IPS-20b (cell line): ENCODE measurements around the gene CAMKV.
A peak's percentile ranks its signal among the peaks of the same experiment; 100 is the strongest.

Source experiments
- H3K27ac ChIP-seq: one replicate; pipeline ENCODE4 v1.5.1; 2013; ENCODE audit warnings: low read length
- H3K27me3 ChIP-seq: 2 replicates; pipeline ENCODE4 v1.6.1; 2013; ENCODE audit warnings: mild to moderate bottlenecking, low read length, inconsistent platforms; ENCODE audit not compliant: insufficient read depth
- H3K36me3 ChIP-seq: 2 replicates; pipeline ENCODE4 v1.6.1; 2013; ENCODE audit warnings: low read depth, mild to moderate bottlenecking, inconsistent platforms, low read length, moderate library complexity; ENCODE audit not compliant: insufficient read depth
- H3K4me1 ChIP-seq: 2 replicates; pipeline ENCODE4 v1.6.1; 2013; ENCODE audit warnings: mild to moderate bottlenecking, control low read depth, inconsistent platforms, low read length, moderate library complexity; ENCODE audit not compliant: insufficient read depth
- H3K4me3 ChIP-seq: 2 replicates; pipeline ENCODE4 v1.5.1; 2013; ENCODE audit warnings: mild to moderate bottlenecking, low read length, inconsistent platforms
- H3K9ac ChIP-seq: 2 replicates; pipeline ENCODE4 v1.6.1; 2013; ENCODE audit warnings: low read depth, mild to moderate bottlenecking, inconsistent platforms, low read length, moderate library complexity
- H3K9me3 ChIP-seq: 2 replicates; pipeline ENCODE4 v1.6.1; 2013; ENCODE audit warnings: mild to moderate bottlenecking, low read depth, low read length, inconsistent platforms; ENCODE audit not compliant: insufficient read depth

CAMKV gene

DNA sequence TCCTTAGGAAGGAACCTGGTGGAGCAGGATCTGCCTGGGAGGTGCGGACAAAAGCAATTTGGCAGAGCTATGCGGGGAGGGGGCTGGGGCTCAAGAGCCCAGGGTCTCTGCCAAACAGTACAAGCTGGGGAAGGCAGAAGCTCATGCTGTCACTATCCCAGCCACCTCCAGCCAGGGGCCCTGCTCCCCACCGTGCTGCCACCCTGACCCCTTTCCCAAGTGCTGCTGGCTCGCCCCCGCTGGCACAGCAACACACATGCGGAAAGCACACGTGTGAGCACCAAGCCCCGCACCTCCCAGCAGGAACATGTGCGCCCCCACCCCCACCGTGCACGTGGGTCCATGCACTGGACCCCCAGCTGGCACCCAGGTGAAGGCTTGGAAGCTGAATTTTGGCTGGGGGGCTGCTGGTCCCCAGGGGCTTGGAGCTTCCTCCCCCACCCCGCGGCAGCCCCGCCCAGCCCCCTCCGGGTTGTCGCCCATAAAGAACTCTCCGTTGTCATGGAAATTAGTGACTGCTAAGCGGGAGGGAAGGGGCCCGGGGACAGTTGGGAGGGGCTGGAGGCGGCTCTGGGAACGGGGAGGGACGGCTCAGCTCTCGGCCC, 742 bp downstream of the CAMKV start:
- H3K9ac ChIP-seq: peak overlapping the region; percentile 79; the same call in 1 of the 2 replicates
- peak overlapping the region; percentile 80 for H3K4me3 ChIP-seq
- H3K27me3 ChIP-seq: peaks cover 21% of the 10 kb centered on the region
- peak overlapping the region; percentile 18 for H3K27ac ChIP-seq
- H3K36me3 ChIP-seq: no peaks in the 10 kb centered on the region
- H3K9me3 ChIP-seq: no peaks in the 10 kb centered on the region
- peaks cover 28% of the 10 kb centered on the region for H3K4me1 ChIP-seq

DNA sequence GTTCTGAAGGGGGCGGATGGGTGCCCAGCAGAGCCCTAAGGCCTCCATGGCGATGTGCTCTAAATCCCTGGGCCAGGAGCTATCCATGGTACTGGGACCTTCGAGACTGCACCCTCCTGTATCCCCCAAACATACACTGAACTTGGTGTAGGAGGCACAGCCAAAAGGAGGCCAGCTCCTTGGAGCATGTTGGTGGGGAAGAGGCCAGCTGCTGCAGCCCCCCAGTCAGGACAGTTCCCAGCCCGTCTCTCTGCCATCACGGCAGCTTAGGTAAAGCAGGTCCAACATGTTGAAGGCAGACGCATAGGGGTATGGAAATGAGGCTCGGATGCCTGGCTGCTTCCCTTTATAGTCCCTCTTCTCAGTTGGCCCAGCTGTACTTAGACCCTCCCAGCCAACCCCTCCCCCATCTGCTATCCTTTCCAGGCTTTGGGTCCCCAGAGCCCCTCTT, 1.8 kb downstream of the CAMKV start:
- Histone ChIP-seq H3K36me3 (no peaks in the 10 kb centered on the region), H3K27ac (no peak overlapping the region), H3K27me3 (peaks cover 21% of the 10 kb centered on the region), H3K4me3 (peak overlapping the region; percentile 80; the same call in 1 of the 2 replicates), H3K9me3 (no peaks in the 10 kb centered on the region), H3K4me1 (peaks cover 28% of the 10 kb centered on the region), H3K9ac (no peak overlapping the region; the same call in 1 of the 2 replicates)

DNA sequence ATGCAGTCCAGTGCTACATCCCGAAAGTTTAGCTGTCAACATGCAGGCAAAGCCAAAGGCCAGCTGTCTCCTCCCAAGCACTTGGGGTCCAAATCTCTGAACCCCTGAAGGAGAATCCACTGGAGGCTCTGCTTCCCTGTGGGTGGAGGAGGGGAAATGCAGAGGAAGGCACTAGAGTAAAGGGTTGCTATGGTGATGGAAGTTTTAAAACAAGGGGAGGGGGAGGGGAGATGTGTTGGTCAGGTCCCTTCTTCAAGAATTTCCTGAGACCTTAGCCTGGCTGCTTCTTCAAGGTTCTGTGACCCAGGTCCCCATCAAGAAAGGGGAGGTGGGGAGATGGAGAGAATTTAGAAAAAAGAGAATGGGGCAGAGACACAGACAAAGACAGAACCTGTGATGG, 2.3 kb downstream of the CAMKV start:
- Histone ChIP-seq H3K36me3 (no peaks in the 10 kb centered on the region), H3K27me3 (peaks cover 21% of the 10 kb centered on the region), H3K4me3 (peak overlapping the region; percentile 80; the same call in 1 of the 2 replicates), H3K4me1 (peaks cover 28% of the 10 kb centered on the region), H3K9ac (no peak overlapping the region), H3K27ac (no peak overlapping the region), H3K9me3 (no peaks in the 10 kb centered on the region)

DNA sequence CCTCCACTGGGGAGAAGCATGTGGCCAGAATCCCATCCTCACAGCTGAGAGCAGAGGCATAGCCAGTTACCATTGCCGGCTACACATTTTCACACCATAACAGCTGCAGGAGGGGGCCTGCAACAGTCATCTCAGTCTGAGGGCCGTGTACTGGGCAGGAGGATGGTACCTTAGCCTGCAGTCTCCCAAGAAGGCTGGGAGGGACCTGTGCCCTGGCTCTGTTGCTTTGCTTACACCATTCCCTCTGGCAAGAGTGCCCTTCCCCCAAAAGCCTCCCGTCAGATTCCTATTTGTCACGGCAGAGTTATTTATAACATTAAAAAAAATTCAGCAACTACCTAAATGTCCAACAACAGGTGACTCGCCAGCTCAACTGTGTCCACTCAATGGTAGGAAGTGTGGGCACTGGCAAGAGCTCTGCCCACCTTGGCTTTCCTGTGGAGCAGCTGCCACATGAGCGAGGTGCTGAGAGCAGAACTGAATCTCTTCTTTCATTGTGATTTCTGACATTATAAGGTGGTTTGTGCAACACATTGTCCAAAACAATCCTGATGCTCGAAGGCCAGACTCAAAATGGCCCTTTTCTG, 4.4 kb downstream of the CAMKV start:
- H3K9me3 ChIP-seq: no peaks in the 10 kb centered on the region
- peak overlapping the region; percentile 30; the same call in 1 of the 2 replicates for H3K9ac ChIP-seq
- peaks cover 5% of the 10 kb centered on the region for H3K27me3 ChIP-seq
- peaks cover 28% of the 10 kb centered on the region for H3K4me1 ChIP-seq
- no peak overlapping the region for H3K4me3 ChIP-seq
- H3K36me3 ChIP-seq: peaks cover 11% of the 10 kb centered on the region; the same call in 1 of the 2 replicates
- no peak overlapping the region for H3K27ac ChIP-seq

DNA sequence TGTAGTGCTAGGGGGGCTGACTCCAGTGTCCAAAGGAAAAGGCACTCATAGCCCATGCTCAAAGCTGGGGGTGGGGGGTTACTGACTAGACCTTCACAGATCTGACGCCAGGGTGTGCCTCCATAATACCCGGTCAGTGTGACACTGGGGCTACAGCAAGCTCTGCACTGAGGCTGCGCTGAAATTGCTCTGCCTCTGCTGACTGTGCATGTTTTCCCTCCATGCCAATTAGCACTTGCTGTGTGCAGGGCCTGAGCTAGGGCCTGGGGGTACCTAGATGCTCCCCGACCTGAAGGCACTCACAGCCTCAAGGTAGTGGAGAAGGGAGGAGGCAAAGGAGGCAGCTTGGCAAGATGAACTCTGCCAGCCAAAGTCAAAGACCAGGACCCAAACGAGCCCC, 5.2 kb downstream of the CAMKV start:
- Histone ChIP-seq H3K27me3 (no peaks in the 10 kb centered on the region), H3K9ac (peak overlapping the region; percentile 0; the same call in 1 of the 2 replicates), H3K4me1 (peaks cover 26% of the 10 kb centered on the region), H3K27ac (no peak overlapping the region), H3K4me3 (no peak overlapping the region), H3K36me3 (peaks cover 18% of the 10 kb centered on the region), H3K9me3 (no peaks in the 10 kb centered on the region)

DNA sequence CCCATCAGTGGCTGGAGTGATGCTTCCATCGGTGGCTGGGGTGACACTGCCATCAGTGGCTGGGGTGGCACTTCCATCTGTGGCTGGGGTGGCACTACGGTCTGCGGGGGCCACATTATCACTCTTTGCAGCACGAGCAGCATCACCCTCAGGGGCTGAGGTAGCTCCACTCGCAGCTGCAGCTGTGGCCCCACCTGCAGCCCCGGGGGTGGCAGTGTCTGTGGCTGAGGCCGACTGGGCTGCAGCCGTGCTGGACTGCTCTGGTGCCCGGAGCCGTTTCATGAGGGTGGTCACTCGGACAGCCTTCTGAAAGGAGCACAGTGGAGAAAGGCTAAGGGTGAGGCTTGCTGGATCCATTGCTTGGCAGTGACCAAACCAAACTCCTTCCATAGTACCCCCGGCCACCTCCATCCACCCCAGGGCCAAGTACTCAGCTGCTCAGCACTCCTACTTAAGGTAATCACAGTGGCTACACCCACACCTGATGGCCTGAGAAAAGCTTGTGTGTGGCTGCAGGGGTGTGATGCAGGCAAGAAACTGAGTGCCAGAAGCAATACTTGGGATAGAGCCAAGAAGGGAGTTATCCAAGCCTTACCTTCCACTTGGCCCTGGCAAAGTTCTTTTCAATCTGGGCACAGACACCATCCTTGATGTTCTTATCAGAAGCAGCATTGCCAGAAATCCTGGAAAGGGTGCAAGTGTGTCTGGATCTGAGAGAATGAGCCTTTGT, 10.0 kb downstream of the CAMKV start:
- H3K4me3 ChIP-seq: no peak overlapping the region
- no peaks in the 10 kb centered on the region for H3K27me3 ChIP-seq
- H3K4me1 ChIP-seq: peaks cover 9% of the 10 kb centered on the region
- H3K9ac ChIP-seq: no peak overlapping the region
- no peaks in the 10 kb centered on the region for H3K9me3 ChIP-seq
- H3K27ac ChIP-seq: no peak overlapping the region
- peaks cover 30% of the 10 kb centered on the region for H3K36me3 ChIP-seq

DNA sequence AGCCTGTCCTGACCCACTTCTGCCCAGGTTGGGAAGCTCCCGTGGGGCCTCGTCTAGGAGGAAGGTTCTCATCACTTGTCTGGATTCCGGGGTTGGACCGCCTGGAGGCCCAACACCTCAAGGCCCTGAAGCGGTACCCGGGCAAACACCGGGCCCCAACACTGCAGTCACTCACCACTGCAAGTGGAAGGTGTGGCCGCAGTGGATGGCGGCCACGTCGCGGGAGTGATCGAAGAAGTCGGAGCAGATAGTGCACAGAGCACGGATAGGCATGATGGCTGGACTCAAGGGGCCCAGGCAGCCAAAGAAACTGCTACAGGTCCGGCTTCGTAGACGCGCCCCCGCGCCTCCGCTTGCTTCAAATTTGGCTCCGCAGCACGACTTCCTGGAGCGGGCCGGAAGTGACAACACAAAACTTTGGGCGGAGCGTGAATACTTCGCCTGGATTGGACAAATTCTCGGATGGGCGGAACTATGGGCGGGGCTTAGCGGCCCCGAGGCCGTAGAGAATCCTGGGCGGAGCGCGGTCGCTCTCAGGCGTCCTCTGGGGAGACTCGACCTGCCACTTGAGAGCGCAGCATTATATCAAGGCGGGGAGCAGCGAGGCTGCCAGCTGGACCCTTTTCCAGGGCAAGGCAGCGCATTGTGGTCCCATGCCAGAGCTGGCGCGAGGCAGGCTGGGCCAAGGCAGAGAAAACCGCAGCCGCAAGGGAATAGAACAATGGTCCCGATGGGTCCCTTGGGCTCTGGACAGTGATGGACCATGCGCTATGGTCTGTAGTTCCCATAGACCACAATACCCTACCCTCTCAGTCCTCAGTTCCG, 13.3 kb downstream of the CAMKV start, which contains the start of gene TRAIP:
TRAIP (minus strand) TSS at position 384 of the 825 bp plus-strand sequence; CDS start at position 273, 111 bp downstream.
- Histone ChIP-seq H3K27me3 (no peaks in the 10 kb centered on the region), H3K27ac (peak within 1 kb of the TSS; percentile 0), H3K9me3 (no peaks in the 10 kb centered on the region), H3K4me3 (peak within 1 kb of the TSS; percentile 98), H3K9ac (peak within 1 kb of the TSS; percentile 90), H3K36me3 (peaks cover 29% of the 10 kb centered on the region), H3K4me1 (peaks cover 4% of the 10 kb centered on the region)

DNA sequence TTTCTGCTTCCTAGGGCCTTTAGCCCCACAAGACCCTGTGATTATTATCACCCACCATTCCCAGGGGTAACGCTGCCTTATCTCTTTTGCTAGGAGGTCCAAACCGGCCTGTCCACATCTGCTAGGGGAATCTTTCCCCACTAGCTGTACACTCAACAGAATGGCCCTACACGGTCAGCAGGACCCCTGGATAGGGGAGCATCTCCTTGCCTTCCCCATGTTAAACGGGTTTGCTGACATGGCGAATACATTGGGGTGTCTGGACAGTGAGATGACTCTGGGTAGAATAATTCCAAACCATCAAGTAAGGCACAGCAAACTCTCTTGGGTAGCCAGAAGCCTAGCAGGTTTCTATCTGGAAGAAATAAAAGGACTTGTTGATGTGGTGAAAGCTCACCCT, 14.0 kb downstream of the CAMKV start:
- Histone ChIP-seq H3K27me3 (no peaks in the 10 kb centered on the region), H3K4me1 (peaks cover 4% of the 10 kb centered on the region), H3K27ac (no peak overlapping the region), H3K9me3 (no peaks in the 10 kb centered on the region), H3K9ac (peak overlapping the region; percentile 90), H3K4me3 (peak overlapping the region; percentile 98), H3K36me3 (peaks cover 23% of the 10 kb centered on the region)

DNA sequence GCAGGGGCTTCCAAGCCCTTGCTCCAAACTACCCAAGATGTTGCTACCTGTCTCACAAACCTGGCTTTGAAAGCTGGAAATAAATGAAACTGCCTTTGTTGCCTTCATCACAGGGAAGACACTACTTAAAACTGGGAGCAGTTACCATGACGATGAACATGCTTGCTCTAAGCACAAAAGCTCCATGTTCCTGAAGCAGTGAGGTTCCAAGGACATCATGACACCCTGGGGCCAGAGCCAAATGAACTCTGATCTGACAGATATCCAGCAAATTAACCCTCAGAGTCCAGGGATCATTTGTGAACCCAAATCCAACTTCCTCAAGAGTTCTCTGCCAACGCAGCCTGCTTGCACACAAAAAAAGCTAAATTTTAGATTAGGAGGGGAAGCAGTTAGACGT, 24.0 kb downstream of the CAMKV start:
- peaks cover 66% of the 10 kb centered on the region for H3K36me3 ChIP-seq
- no peaks in the 10 kb centered on the region for H3K4me1 ChIP-seq
- no peak overlapping the region for H3K9ac ChIP-seq
- H3K9me3 ChIP-seq: no peaks in the 10 kb centered on the region
- H3K27ac ChIP-seq: no peak overlapping the region
- no peak overlapping the region for H3K4me3 ChIP-seq
- no peaks in the 10 kb centered on the region for H3K27me3 ChIP-seq

DNA sequence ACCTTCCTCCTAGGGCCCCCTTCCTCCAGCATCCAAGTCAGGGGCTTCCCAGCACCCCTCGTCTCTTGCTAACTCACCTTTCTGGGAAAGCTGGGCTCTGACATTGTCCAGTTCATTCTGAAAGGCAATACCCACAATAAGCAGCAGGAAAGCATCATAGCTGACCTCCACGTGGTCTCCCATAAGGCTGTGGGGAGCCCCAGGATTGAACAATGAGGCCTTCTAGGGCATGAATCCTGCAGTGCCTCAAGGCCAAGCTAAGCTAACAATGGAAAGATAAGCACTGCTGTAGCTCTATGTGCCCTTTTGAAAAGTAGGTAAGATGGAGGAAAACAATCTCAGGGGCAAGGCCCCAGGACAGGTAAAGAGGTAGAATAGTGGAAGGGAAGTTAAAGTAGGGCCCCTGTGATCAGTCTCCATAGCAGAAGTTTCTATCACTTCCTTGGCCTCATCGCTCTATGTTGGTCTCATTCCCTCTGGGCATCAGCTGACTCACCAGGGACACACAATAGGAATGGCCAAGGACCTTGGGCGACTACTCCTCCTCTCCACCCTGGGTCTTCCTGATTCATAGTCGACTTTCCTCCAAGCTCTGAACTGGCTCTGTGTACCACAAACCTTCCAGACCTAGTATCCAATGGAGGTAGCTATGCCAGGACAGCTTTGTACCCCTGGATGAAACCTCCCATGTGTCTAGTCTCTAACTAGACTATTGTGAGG, 25.1 kb downstream of the CAMKV start:
- peaks cover 70% of the 10 kb centered on the region for H3K36me3 ChIP-seq

More for the DNA sequence above, 25.1 kb downstream of the CAMKV start:
- H3K9me3 ChIP-seq: no peaks in the 10 kb centered on the region
- no peak overlapping the region for H3K9ac ChIP-seq
- H3K4me1 ChIP-seq: no peaks in the 10 kb centered on the region
- no peak overlapping the region for H3K4me3 ChIP-seq
- H3K27me3 ChIP-seq: no peaks in the 10 kb centered on the region
- no peak overlapping the region for H3K27ac ChIP-seq
